HepG2 (cell line): ENCODE measurements around the gene TMEM198. TPM values are rescaled to one million over a fixed set of nuclear protein-coding genes. Genes with fewer than 3 reads are reported as not detected.

Experiments used
- GZF1 ChIP-seq: sonication (generic); formaldehyde crosslinking; IDR thresholded peaks from 2 replicates; pipeline ENCODE4 v1.5.1; 2020; ENCODE audit warnings: mild to moderate bottlenecking, missing genetic modification reagents
- KDM2A ChIP-seq: sonication (generic); formaldehyde crosslinking; IDR thresholded peaks from 2 replicates; pipeline ENCODE4 v1.4.0; 2020; ENCODE audit warnings: low read depth, missing genetic modification reagents, borderline replicate concordance
- MTA1 ChIP-seq: sonication (generic); formaldehyde crosslinking; IDR thresholded peaks from 2 replicates; pipeline ENCODE4 v1.4.0; 2020; ENCODE audit warnings: missing genetic modification reagents, mild to moderate bottlenecking, borderline replicate concordance
- MTF2 ChIP-seq: sonication (generic); formaldehyde crosslinking; IDR thresholded peaks from 2 replicates; pipeline ENCODE4 v1.5.0; 2020; ENCODE audit warnings: missing genetic modification reagents, borderline replicate concordance
- POLR2G ChIP-seq: fragments of 200-400 bp; formaldehyde crosslinking; IDR thresholded peaks from 2 replicates; pipeline ENCODE4 v1.6.1; 2018; ENCODE audit warnings: mild to moderate bottlenecking, low read depth, low read length, moderate library complexity
- SMC3 ChIP-seq: IDR thresholded peaks from 2 replicates; pipeline ENCODE4 v1.6.1; 2011; ENCODE audit warnings: low read length, improper control_type of control experiment
- ZSCAN12 ChIP-seq: sonication (generic); formaldehyde crosslinking; IDR thresholded peaks from 2 replicates; pipeline ENCODE4 v1.9.0; 2021; ENCODE audit warnings: mild to moderate bottlenecking, missing genetic modification reagents
- polyA plus RNA-seq, 8 experiments: library from polyadenylated mRNA; depleted of rRNA in 3 of 8; stranded (reverse) in 7 of 8; unstranded in 1 of 8; fragments of >200 nt; fragmentation: Illumina TruSeq in 4 of 8; extraction: Trizol in 4 of 8; gene quantifications; 2 replicates each; pipeline versions ENCODE4 v1.2.1 to v1.2.3, GENCODE V29; 2011 to 2016; ENCODE audit warnings: low read depth in 4 of 8, missing spikeins in 1 of 8, mixed read lengths in 1 of 8; ENCODE audit not compliant: insufficient read depth in 1 of 8
- total RNA-seq, 5 experiments: library from RNA; depleted of rRNA; stranded (reverse); fragments of >200 nt; fragmentation: Illumina TruSeq; extraction: Trizol; gene quantifications; 2 replicates each; pipeline ENCODE4 v1.2.3, GENCODE V29; 2016; ENCODE audit warnings: low read depth in 1 of 5
- TF ChIP-seq, protein P1 (sequence below): sonication (generic); formaldehyde crosslinking; IDR thresholded peaks from one replicate; pipeline ENCODE4 v1.5.1; 2020; ENCODE audit warnings: mild to moderate bottlenecking, missing genetic modification reagents; ENCODE audit errors: not compliant biosample characterization
- TF ChIP-seq, protein P2 (sequence below): sonication (generic); formaldehyde crosslinking; IDR thresholded peaks from 2 replicates; pipeline ENCODE4 v1.9.0; 2021; ENCODE audit warnings: missing genetic modification reagents, borderline replicate concordance
- TF ChIP-seq, protein P3 (sequence below): sonication (generic); formaldehyde crosslinking; IDR thresholded peaks from 2 replicates; pipeline ENCODE4 v1.4.0; 2020; ENCODE audit warnings: missing genetic modification reagents, borderline replicate concordance
- TF ChIP-seq, protein P4 (sequence below): IDR thresholded peaks from 2 replicates; pipeline ENCODE4 v1.6.1; 2016

The TMEM198 gene
- total and polyA plus RNA-seq, 2 of the 13 experiments (the other 11 are each of a cell fraction or from before 2014, with no cell fraction given), result 17.3 to 23.5 TPM

DNA sequence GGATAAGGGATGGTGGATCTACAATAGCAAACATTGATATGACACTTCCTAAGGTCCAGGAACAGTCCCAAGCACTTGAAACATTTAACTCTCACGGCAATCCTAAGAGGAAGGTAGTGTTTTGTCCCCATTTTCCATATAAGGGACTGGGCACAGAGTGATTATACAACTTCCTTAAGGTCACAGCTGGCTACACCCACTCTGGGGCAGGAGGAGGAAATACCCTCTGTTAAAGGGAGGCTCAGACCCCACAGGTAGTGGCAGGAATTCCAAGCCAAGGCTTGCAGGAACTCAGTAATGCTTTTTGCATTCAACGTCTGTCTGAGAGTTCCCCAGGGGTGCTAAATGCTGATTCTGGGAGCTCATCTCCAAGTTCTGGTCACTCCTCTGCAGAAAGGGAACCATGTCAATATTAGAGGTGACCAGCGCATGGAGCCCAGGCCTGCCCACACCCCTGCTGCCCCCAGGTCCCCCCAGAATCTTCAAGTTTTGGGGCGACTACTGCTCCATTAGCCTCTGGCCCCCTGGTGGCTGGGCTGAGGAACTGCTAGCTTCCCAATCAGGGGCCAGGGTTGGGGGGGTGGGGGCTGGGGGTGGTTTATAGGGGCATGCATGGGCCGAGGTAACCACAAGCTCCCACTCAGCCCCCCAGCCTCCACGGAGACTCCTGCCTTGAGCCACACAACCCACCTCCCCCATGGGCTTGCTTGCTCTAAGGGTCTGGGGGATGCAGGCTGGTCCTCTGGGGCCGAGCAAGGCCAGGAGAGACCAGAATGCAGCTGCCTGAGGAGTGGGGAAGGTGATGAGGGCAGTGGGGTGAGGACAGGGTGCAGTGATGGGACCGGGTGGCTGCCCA lies 16.4 kb downstream of the TMEM198 start (continued):
- TF ChIP-seq, protein P1, sequence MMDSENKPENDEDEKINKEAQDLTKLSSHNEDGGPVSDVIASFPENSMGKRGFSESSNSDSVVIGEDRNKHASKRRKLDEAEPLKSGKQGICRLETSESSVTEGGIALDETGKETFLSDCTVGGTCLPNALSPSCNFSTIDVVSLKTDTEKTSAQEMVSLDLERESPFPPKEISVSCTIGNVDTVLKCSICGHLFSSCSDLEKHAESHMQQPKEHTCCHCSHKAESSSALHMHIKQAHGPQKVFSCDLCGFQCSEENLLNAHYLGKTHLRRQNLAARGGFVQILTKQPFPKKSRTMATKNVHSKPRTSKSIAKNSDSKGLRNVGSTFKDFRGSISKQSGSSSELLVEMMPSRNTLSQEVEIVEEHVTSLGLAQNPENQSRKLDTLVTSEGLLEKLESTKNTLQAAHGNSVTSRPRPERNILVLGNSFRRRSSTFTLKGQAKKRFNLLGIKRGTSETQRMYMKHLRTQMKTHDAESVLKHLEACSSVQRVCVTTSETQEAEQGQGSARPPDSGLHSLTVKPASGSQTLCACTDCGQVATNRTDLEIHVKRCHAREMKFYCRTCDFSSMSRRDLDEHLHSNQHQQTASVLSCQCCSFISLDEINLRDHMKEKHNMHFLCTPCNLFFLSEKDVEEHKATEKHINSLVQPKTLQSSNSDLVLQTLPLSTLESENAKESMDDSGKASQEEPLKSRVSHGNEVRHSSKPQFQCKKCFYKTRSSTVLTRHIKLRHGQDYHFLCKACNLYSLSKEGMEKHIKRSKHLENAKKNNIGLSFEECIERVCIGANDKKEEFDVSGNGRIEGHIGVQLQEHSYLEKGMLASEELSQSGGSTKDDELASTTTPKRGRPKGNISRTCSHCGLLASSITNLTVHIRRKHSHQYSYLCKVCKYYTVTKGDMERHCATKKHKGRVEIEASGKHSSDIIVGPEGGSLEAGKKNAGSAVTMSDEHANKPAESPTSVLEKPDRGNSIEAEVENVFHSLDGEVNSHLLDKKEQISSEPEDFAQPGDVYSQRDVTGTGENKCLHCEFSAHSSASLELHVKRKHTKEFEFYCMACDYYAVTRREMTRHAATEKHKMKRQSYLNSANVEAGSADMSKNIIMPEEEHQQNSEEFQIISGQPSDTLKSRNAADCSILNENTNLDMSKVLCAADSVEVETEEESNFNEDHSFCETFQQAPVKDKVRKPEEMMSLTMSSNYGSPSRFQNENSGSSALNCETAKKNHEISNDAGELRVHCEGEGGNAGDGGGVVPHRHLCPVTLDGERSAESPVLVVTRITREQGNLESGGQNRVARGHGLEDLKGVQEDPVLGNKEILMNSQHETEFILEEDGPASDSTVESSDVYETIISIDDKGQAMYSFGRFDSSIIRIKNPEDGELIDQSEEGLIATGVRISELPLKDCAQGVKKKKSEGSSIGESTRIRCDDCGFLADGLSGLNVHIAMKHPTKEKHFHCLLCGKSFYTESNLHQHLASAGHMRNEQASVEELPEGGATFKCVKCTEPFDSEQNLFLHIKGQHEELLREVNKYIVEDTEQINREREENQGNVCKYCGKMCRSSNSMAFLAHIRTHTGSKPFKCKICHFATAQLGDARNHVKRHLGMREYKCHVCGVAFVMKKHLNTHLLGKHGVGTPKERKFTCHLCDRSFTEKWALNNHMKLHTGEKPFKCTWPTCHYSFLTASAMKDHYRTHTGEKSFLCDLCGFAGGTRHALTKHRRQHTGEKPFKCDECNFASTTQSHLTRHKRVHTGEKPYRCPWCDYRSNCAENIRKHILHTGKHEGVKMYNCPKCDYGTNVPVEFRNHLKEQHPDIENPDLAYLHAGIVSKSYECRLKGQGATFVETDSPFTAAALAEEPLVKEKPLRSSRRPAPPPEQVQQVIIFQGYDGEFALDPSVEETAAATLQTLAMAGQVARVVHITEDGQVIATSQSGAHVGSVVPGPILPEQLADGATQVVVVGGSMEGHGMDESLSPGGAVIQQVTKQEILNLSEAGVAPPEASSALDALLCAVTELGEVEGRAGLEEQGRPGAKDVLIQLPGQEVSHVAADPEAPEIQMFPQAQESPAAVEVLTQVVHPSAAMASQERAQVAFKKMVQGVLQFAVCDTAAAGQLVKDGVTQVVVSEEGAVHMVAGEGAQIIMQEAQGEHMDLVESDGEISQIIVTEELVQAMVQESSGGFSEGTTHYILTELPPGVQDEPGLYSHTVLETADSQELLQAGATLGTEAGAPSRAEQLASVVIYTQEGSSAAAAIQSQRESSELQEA, result no peak
- TF ChIP-seq, protein P2, sequence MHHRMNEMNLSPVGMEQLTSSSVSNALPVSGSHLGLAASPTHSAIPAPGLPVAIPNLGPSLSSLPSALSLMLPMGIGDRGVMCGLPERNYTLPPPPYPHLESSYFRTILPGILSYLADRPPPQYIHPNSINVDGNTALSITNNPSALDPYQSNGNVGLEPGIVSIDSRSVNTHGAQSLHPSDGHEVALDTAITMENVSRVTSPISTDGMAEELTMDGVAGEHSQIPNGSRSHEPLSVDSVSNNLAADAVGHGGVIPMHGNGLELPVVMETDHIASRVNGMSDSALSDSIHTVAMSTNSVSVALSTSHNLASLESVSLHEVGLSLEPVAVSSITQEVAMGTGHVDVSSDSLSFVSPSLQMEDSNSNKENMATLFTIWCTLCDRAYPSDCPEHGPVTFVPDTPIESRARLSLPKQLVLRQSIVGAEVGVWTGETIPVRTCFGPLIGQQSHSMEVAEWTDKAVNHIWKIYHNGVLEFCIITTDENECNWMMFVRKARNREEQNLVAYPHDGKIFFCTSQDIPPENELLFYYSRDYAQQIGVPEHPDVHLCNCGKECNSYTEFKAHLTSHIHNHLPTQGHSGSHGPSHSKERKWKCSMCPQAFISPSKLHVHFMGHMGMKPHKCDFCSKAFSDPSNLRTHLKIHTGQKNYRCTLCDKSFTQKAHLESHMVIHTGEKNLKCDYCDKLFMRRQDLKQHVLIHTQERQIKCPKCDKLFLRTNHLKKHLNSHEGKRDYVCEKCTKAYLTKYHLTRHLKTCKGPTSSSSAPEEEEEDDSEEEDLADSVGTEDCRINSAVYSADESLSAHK (CRISPR knock-in tag), result no peak
- TF ChIP-seq POLR2G (no peak; the same call in 1 of the 2 replicates), GZF1 (CRISPR knock-in tag) (no peak), MTF2 (no peak), ZSCAN12 (CRISPR knock-in tag) (no peak), MTA1 (CRISPR knock-in tag) (no peak), SMC3 (peak; percentile 30), KDM2A (CRISPR knock-in tag) (0 out of 2 replicates have a peak, but pooled peaks have one; percentile 4)
- TF ChIP-seq, protein P3, sequence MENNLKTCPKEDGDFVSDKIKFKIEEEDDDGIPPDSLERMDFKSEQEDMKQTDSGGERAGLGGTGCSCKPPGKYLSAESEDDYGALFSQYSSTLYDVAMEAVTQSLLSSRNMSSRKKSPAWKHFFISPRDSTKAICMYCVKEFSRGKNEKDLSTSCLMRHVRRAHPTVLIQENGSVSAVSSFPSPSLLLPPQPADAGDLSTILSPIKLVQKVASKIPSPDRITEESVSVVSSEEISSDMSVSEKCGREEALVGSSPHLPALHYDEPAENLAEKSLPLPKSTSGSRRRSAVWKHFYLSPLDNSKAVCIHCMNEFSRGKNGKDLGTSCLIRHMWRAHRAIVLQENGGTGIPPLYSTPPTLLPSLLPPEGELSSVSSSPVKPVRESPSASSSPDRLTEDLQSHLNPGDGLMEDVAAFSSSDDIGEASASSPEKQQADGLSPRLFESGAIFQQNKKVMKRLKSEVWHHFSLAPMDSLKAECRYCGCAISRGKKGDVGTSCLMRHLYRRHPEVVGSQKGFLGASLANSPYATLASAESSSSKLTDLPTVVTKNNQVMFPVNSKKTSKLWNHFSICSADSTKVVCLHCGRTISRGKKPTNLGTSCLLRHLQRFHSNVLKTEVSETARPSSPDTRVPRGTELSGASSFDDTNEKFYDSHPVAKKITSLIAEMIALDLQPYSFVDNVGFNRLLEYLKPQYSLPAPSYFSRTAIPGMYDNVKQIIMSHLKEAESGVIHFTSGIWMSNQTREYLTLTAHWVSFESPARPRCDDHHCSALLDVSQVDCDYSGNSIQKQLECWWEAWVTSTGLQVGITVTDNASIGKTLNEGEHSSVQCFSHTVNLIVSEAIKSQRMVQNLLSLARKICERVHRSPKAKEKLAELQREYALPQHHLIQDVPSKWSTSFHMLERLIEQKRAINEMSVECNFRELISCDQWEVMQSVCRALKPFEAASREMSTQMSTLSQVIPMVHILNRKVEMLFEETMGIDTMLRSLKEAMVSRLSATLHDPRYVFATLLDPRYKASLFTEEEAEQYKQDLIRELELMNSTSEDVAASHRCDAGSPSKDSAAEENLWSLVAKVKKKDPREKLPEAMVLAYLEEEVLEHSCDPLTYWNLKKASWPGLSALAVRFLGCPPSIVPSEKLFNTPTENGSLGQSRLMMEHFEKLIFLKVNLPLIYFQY (CRISPR knock-in tag), result no peak
- TF ChIP-seq, protein P4, sequence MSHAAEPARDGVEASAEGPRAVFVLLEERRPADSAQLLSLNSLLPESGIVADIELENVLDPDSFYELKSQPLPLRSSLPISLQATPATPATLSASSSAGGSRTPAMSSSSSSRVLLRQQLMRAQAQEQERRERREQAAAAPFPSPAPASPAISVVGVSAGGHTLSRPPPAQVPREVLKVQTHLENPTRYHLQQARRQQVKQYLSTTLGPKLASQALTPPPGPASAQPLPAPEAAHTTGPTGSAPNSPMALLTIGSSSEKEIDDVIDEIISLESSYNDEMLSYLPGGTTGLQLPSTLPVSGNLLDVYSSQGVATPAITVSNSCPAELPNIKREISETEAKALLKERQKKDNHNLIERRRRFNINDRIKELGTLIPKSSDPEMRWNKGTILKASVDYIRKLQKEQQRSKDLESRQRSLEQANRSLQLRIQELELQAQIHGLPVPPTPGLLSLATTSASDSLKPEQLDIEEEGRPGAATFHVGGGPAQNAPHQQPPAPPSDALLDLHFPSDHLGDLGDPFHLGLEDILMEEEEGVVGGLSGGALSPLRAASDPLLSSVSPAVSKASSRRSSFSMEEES (CRISPR knock-in tag), result no peak
